WTC11 (cell line): Measurements from ENCODE around the gene ZBTB8A. TPM values are rescaled to one million over a fixed set of nuclear protein-coding genes. Genes with fewer than 3 reads are reported as not detected.

ENCODE experiments used
- ATAC-seq: fragments of 200-7000 bp; cut with Tn5 transposase; 2 replicates; pipeline ENCODE4 v1.10.0; 2021; ENCODE audit warnings: mild to moderate bottlenecking, moderate library complexity
- CTCF ChIA-PET: fragments of 300-600 bp; sonication (Branson Sonifier 250); formaldehyde crosslinking; loops from one replicate; lab custom pipeline; 2021; ENCODE audit warnings: antibody characterized with exemption; lab: Charles Lee
- POLR2A ChIA-PET: fragments of 350-600 bp; sonication (Branson Sonifier 250); formaldehyde crosslinking; loops from one replicate; lab custom pipeline; 2021; ENCODE audit warnings: antibody characterized with exemption; lab: Charles Lee
- DNase-seq: peaks from one replicate; pipeline ENCODE4 v3.0.0; 2021; ENCODE audit warnings: low spot score
- H3K27ac Mint-ChIP-seq: 2 replicates; pipeline ENCODE4 v1.8.0; 2021; ENCODE audit warnings: mixed read lengths
- H3K27me3 Mint-ChIP-seq: 2 replicates; pipeline ENCODE4 v1.8.0; 2021; ENCODE audit warnings: low read depth, mild to moderate bottlenecking, moderate library complexity, mixed read lengths
- H3K36me3 Mint-ChIP-seq: 2 replicates; pipeline ENCODE4 v1.8.0; 2021; ENCODE audit warnings: mixed read lengths
- H3K4me1 Mint-ChIP-seq: 2 replicates; pipeline ENCODE4 v1.8.0; 2022; ENCODE audit warnings: mixed read lengths
- H3K4me3 Mint-ChIP-seq: 2 replicates; pipeline ENCODE4 v1.8.0; 2021; ENCODE audit warnings: mild to moderate bottlenecking, moderate library complexity, mixed read lengths
- H3K9me3 Mint-ChIP-seq: 2 replicates; pipeline ENCODE4 v1.8.0; 2021; ENCODE audit warnings: mixed read lengths
- AR ChIP-seq: fragments of 250-450 bp; sonication (Bioruptor Pico); IDR thresholded peaks from 2 replicates; pipeline ENCODE4 v1.9.0; 2021; ENCODE audit warnings: mild to moderate bottlenecking
- CBFB ChIP-seq: sonication (generic); formaldehyde crosslinking; IDR thresholded peaks from 2 replicates; pipeline ENCODE4 v1.8.1; 2022; ENCODE audit warnings: mild to moderate bottlenecking, low read depth, missing genetic modification reagents
- ELF4 ChIP-seq: sonication (generic); formaldehyde crosslinking; IDR thresholded peaks from 2 replicates; pipeline ENCODE4 v1.8.1; 2022; ENCODE audit warnings: low read depth, mild to moderate bottlenecking, moderate library complexity, missing genetic modification reagents
- ESRRA ChIP-seq: sonication (generic); formaldehyde crosslinking; IDR thresholded peaks from 2 replicates; pipeline ENCODE4 v1.8.1; 2022; ENCODE audit warnings: mild to moderate bottlenecking, missing genetic modification reagents, borderline replicate concordance
- FOXK1 ChIP-seq: sonication (generic); formaldehyde crosslinking; IDR thresholded peaks from 2 replicates; pipeline ENCODE4 v1.8.0; 2022; ENCODE audit warnings: mild to moderate bottlenecking, moderate library complexity, missing genetic modification reagents
- IRF1 ChIP-seq: sonication (generic); formaldehyde crosslinking; IDR thresholded peaks from 2 replicates; pipeline ENCODE4 v1.8.0; 2023; ENCODE audit warnings: missing genetic modification reagents
- IRF2 ChIP-seq: sonication (generic); formaldehyde crosslinking; IDR thresholded peaks from 2 replicates; pipeline ENCODE4 v1.8.0; 2022; ENCODE audit warnings: low read depth, missing genetic modification reagents, borderline replicate concordance
- KAT7 ChIP-seq: sonication (generic); formaldehyde crosslinking; IDR thresholded peaks from 2 replicates; pipeline ENCODE4 v1.8.1; 2023; ENCODE audit warnings: missing genetic modification reagents, mild to moderate bottlenecking, borderline replicate concordance
- NR1H2 ChIP-seq: sonication (generic); formaldehyde crosslinking; IDR thresholded peaks from 2 replicates; pipeline ENCODE4 v1.9.0; 2021; ENCODE audit warnings: mild to moderate bottlenecking, moderate library complexity, missing genetic modification reagents
- PRDM15 ChIP-seq: sonication (generic); formaldehyde crosslinking; IDR thresholded peaks from 2 replicates; pipeline ENCODE4 v1.8.0; 2022; ENCODE audit warnings: missing genetic modification reagents
- RELA ChIP-seq: sonication (generic); formaldehyde crosslinking; IDR thresholded peaks from 2 replicates; pipeline ENCODE4 v1.8.1; 2022; ENCODE audit warnings: missing genetic modification reagents, mild to moderate bottlenecking, borderline replicate concordance
- TEAD4 ChIP-seq: sonication (generic); formaldehyde crosslinking; IDR thresholded peaks from 2 replicates; pipeline ENCODE4 v1.8.0; 2022; ENCODE audit warnings: mild to moderate bottlenecking, missing genetic modification reagents
- TP53 ChIP-seq: sonication (generic); formaldehyde crosslinking; IDR thresholded peaks from 2 replicates; pipeline ENCODE4 v1.8.1; 2023; ENCODE audit warnings: mild to moderate bottlenecking, missing genetic modification reagents
- ZBTB21 ChIP-seq: sonication (generic); formaldehyde crosslinking; IDR thresholded peaks from 2 replicates; pipeline ENCODE4 v1.8.1; 2023; ENCODE audit warnings: mild to moderate bottlenecking, missing genetic modification reagents, borderline replicate concordance
- ZNF396 ChIP-seq: fragments of 250-450 bp; sonication (Bioruptor Pico); IDR thresholded peaks from 2 replicates; pipeline ENCODE4 v1.8.0; 2021; ENCODE audit warnings: mild to moderate bottlenecking, moderate library complexity, borderline replicate concordance
- ZNF671 ChIP-seq: fragments of 250-450 bp; sonication (Bioruptor Pico); IDR thresholded peaks from 2 replicates; pipeline ENCODE4 v1.8.0; 2021; ENCODE audit warnings: mild to moderate bottlenecking
- total RNA-seq: library from RNA; stranded (reverse); gene quantifications from 3 replicates; pipeline ENCODE4 v1.2.3, GENCODE V29; 2021
- TF ChIP-seq, protein P1 (sequence below): sonication (generic); formaldehyde crosslinking; IDR thresholded peaks from 2 replicates; pipeline ENCODE4 v1.8.1; 2023; ENCODE audit warnings: mild to moderate bottlenecking, missing genetic modification reagents
- TF ChIP-seq, protein P2 (sequence below): sonication (generic); formaldehyde crosslinking; IDR thresholded peaks from 2 replicates; pipeline ENCODE4 v1.8.1; 2022; ENCODE audit warnings: low read depth, missing genetic modification reagents, borderline replicate concordance
- TF ChIP-seq, protein P3 (sequence below): sonication (generic); formaldehyde crosslinking; IDR thresholded peaks from 2 replicates; pipeline ENCODE4 v1.8.1; 2023; ENCODE audit warnings: mild to moderate bottlenecking, missing genetic modification reagents, borderline replicate concordance
- TF ChIP-seq, protein P4 (sequence below): sonication (generic); formaldehyde crosslinking; IDR thresholded peaks from 2 replicates; pipeline ENCODE4 v1.8.1; 2023; ENCODE audit warnings: mild to moderate bottlenecking, missing genetic modification reagents, moderate library complexity
- TF ChIP-seq, protein P5 (sequence below): sonication (generic); formaldehyde crosslinking; IDR thresholded peaks from 2 replicates; pipeline ENCODE4 v1.8.0; 2022; ENCODE audit warnings: mild to moderate bottlenecking, missing genetic modification reagents

Gene ZBTB8A
- total RNA-seq, 1 experiment from 2014 or later, result 7.7 TPM

DNA sequence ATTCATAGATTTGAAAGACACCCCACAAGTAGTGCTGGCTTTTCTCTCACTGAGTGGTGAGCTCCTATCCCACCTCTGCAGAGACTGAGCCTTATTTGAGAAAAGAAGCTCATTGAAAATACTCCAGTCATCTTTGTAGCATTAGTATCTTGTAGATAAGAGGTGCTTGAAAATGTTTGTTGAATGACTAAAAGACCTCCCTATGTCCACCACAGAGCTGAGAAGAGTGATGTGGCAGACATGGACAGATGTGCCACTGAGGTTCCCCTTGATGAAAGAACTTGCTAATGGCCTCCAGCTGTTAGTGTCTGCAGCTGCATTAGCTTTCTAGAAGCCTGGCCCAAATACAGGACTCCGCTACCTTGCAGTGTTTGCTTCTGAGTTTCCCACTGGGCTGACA, 29.3 kb upstream of the ZBTB8A start (continued):
- TF ChIP-seq, protein P1, sequence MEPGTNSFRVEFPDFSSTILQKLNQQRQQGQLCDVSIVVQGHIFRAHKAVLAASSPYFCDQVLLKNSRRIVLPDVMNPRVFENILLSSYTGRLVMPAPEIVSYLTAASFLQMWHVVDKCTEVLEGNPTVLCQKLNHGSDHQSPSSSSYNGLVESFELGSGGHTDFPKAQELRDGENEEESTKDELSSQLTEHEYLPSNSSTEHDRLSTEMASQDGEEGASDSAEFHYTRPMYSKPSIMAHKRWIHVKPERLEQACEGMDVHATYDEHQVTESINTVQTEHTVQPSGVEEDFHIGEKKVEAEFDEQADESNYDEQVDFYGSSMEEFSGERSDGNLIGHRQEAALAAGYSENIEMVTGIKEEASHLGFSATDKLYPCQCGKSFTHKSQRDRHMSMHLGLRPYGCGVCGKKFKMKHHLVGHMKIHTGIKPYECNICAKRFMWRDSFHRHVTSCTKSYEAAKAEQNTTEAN (CRISPR knock-in tag), result no peak
- TF ChIP-seq FOXK1 (no peak), ELF4 (CRISPR knock-in tag) (no peak), NR1H2 (CRISPR knock-in tag) (no peak)

GRCh38 chr1:32516402-32516801, 22.8 kb upstream of the ZBTB8A start:
- Mint-ChIP-seq H3K4me3 (no peak overlapping the region), H3K9me3 (no peaks in the 10 kb centered on the region), H3K4me1 (peaks cover 2% of the 10 kb centered on the region; the same call in 1 of the 2 replicates), H3K27me3 (peaks cover 3% of the 10 kb centered on the region), H3K27ac (no peak overlapping the region), H3K36me3 (no peaks in the 10 kb centered on the region)
- DNase-seq, result no peak
- no peak for TF ChIP-seq TP53 (CRISPR knock-in tag)
- TF ChIP-seq, protein P2, sequence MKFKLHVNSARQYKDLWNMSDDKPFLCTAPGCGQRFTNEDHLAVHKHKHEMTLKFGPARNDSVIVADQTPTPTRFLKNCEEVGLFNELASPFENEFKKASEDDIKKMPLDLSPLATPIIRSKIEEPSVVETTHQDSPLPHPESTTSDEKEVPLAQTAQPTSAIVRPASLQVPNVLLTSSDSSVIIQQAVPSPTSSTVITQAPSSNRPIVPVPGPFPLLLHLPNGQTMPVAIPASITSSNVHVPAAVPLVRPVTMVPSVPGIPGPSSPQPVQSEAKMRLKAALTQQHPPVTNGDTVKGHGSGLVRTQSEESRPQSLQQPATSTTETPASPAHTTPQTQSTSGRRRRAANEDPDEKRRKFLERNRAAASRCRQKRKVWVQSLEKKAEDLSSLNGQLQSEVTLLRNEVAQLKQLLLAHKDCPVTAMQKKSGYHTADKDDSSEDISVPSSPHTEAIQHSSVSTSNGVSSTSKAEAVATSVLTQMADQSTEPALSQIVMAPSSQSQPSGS (CRISPR knock-in tag), result no peak
- TF ChIP-seq RELA (CRISPR knock-in tag), result no peak
- no peak for TF ChIP-seq IRF2 (CRISPR knock-in tag)
- TF ChIP-seq KAT7 (CRISPR knock-in tag), result no peak
- TF ChIP-seq CBFB (CRISPR knock-in tag), result no peak
- TF ChIP-seq, protein P3, sequence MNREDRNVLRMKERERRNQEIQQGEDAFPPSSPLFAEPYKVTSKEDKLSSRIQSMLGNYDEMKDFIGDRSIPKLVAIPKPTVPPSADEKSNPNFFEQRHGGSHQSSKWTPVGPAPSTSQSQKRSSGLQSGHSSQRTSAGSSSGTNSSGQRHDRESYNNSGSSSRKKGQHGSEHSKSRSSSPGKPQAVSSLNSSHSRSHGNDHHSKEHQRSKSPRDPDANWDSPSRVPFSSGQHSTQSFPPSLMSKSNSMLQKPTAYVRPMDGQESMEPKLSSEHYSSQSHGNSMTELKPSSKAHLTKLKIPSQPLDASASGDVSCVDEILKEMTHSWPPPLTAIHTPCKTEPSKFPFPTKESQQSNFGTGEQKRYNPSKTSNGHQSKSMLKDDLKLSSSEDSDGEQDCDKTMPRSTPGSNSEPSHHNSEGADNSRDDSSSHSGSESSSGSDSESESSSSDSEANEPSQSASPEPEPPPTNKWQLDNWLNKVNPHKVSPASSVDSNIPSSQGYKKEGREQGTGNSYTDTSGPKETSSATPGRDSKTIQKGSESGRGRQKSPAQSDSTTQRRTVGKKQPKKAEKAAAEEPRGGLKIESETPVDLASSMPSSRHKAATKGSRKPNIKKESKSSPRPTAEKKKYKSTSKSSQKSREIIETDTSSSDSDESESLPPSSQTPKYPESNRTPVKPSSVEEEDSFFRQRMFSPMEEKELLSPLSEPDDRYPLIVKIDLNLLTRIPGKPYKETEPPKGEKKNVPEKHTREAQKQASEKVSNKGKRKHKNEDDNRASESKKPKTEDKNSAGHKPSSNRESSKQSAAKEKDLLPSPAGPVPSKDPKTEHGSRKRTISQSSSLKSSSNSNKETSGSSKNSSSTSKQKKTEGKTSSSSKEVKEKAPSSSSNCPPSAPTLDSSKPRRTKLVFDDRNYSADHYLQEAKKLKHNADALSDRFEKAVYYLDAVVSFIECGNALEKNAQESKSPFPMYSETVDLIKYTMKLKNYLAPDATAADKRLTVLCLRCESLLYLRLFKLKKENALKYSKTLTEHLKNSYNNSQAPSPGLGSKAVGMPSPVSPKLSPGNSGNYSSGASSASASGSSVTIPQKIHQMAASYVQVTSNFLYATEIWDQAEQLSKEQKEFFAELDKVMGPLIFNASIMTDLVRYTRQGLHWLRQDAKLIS (CRISPR knock-in tag), result no peak
- no peak for TF ChIP-seq IRF1 (CRISPR knock-in tag)
- TF ChIP-seq PRDM15 (CRISPR knock-in tag), result no peak
- no peak for TF ChIP-seq FOXK1
- no peak for TF ChIP-seq ZNF671
- TF ChIP-seq, protein P4, sequence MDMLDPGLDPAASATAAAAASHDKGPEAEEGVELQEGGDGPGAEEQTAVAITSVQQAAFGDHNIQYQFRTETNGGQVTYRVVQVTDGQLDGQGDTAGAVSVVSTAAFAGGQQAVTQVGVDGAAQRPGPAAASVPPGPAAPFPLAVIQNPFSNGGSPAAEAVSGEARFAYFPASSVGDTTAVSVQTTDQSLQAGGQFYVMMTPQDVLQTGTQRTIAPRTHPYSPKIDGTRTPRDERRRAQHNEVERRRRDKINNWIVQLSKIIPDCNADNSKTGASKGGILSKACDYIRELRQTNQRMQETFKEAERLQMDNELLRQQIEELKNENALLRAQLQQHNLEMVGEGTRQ (CRISPR knock-in tag), result no peak
- no peak for TF ChIP-seq TEAD4 (CRISPR knock-in tag)
- TF ChIP-seq, protein P5, sequence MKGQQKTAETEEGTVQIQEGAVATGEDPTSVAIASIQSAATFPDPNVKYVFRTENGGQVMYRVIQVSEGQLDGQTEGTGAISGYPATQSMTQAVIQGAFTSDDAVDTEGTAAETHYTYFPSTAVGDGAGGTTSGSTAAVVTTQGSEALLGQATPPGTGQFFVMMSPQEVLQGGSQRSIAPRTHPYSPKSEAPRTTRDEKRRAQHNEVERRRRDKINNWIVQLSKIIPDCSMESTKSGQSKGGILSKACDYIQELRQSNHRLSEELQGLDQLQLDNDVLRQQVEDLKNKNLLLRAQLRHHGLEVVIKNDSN (CRISPR knock-in tag), result no peak
- no peak for TF ChIP-seq AR (CRISPR knock-in tag)
- no peak for TF ChIP-seq ZNF396 (CRISPR knock-in tag)
- no peak for TF ChIP-seq ZBTB21 (CRISPR knock-in tag)
- no peak for TF ChIP-seq ESRRA
- no peak for ATAC-seq
- POLR2A ChIA-PET, result no interaction called here
- CTCF ChIA-PET, result no interaction called here
